ENCODE measurements around the gene USP46. TPM values are rescaled to one million over a fixed set of nuclear protein-coding genes. Genes with fewer than 3 reads are reported as not detected.

USP46 gene
- total and polyA plus RNA-seq, 2 of the 13 experiments (the other 11 are each of a cell fraction or from before 2014, with no cell fraction given), result 4.7 to 17.4 TPM

GRCh38 chr4:52659001-52659721 is at the start of gene USP46 (continued):
- peak; percentile 60 for TF ChIP-seq ZNF687 (CRISPR knock-in tag; IDR thresholded peaks at IDR 0.05)
- TF ChIP-seq PHF21A (CRISPR knock-in tag; IDR thresholded peaks at IDR 0.05), result no peak
- peak; percentile 7; the same call in 1 of the 2 replicates for TF ChIP-seq CBFB (CRISPR knock-in tag; IDR thresholded peaks at IDR 0.05)
- no peak for TF ChIP-seq FOXO4 (CRISPR knock-in tag; conservative IDR thresholded peaks at IDR 0.05)
- no peak for TF ChIP-seq HCFC1 (IDR thresholded peaks at IDR 0.05; ENCODE audit: low read depth, low read length)
- TF ChIP-seq HNF1B (CRISPR knock-in tag; IDR thresholded peaks at IDR 0.05), result no peak
- TF ChIP-seq ARID4A (CRISPR knock-in tag; IDR thresholded peaks at IDR 0.05; ENCODE audit: borderline replicate concordance), result peak; percentile 1; the same call in 1 of the 2 replicates
- no peak for TF ChIP-seq CREM (IDR thresholded peaks at IDR 0.05)
- no peak for TF ChIP-seq CREM (CRISPR knock-in tag; IDR thresholded peaks at IDR 0.05)
- no peak for TF ChIP-seq KAT8 (CRISPR knock-in tag; IDR thresholded peaks at IDR 0.05)
- no peak for TF ChIP-seq ETV6 (CRISPR knock-in tag; conservative IDR thresholded peaks at IDR 0.05)
- TF ChIP-seq, protein P1, sequence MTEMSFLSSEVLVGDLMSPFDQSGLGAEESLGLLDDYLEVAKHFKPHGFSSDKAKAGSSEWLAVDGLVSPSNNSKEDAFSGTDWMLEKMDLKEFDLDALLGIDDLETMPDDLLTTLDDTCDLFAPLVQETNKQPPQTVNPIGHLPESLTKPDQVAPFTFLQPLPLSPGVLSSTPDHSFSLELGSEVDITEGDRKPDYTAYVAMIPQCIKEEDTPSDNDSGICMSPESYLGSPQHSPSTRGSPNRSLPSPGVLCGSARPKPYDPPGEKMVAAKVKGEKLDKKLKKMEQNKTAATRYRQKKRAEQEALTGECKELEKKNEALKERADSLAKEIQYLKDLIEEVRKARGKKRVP (CRISPR knock-in tag; IDR thresholded peaks at IDR 0.05), result peak in 1 of 2 experiments; percentile 9; a peak in 1 of 4 replicates
- no peak for TF ChIP-seq CERS6 (CRISPR knock-in tag; IDR thresholded peaks at IDR 0.05)

All from HepG2 (cell line).